Activated CD4-positive, CD25-positive, alpha-beta regulatory T cell (primary cell): Measurements from ENCODE around the gene FSHR.

Source experiments
- DNase-seq, 4 experiments: peaks; one replicate each; lab custom pipeline; 2025; lab: John Stamatoyannopoulos, UW

The FSHR gene

DNA sequence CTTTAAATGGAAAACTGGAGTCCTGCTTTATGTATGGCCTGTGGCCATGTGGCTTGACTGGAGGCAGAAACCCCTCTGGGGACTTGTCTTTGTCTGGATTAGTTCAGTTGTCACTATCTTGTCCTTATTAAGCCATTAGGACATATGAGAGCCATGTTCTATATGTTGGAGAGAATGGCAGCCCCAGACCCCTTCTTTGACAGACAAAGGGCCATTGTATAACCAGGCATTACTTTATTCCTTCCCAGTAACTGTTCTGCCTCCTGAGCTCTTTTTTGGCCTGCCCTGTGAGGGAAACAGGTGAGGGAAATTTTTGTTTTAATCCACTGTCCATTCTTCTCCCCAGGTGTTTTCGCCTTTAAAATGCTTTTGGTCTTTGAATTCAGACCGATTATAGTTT is 43.3 kb downstream of the FSHR start:
- no peak for DNase-seq

DNA sequence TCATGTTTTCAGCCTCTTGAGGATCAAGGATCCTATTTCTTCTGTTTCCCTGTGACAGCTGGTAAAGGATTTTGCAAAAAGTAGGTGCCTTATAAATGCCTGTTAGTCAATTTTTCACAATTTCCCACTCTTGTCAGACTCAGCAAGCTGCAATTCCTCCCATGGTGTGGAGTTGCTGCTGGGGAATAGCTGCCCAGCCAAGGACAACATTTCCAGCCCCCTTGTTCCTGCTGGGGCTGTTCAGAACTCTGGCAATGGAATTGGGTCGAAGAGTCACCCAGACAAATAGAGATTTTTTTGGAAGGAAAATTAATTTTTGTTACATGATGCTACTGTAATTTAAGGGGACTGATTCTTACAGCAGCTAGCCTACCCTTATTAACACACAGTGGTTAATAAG is 43.7 kb downstream of the FSHR start:
- no peak for DNase-seq

DNA sequence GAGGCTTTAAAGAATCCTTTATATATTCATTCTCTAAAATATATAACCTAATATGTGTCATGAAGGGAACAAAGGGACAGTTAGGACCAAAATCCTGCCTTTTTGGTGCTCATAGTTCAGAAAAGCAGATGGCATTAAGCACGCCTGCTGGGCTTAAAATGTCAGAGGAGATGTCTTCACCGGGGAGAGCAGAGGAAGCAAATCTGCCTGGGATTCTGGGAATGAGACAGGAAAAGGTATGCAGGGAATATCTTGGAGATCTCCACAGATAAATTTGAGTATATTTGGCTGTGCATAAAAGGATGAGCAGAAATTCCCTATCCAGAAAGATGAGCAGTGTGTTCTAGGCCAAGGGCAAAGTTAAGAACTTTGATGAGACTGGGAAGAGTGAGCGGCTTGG is 45.5 kb downstream of the FSHR start:
- DNase-seq, result no peak

- no peak for DNase-seq
Measured at GRCh38 chr2:49108436-49108835, 45.9 kb downstream of the FSHR start.

DNA sequence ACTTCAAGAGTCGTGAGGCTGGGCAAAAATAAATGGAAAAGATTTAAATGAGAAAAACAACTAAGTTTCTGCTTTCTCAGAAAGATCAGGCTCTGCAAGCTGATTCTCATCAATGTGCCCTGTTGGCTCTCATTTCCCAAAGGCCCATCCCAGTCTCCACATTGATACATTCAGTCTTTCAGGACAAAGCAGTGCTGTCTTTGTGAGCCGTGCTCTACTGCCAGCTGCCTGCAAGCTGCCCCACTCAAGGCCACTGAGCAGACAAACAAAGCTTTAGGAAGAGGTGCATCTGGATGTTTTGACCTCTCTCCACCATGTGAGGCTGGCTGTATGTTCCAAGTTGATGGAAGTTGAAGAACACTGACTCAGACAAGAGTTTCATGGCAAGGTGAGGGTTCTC is 48.8 kb downstream of the FSHR start:
- no peak for DNase-seq

DNA sequence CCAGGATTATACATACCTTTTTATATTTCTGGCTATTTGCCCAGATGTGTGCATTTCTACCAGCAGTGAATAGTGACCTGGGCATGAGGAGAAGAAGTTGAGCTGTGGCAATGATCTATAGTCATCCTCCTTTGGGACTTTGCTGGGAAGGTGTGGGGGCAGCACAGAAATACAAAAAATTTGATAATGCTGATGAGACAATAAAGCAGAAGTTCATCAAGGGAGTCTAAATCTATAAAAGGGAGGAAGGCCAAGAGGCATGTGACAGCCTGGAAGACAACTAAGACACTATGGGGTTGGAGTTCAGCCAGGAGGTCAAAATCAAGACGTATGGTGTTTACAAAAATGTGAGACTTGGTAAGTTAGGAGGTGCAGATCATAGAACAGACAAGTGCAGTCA is 52.2 kb downstream of the FSHR start:
- no peak for DNase-seq

DNA sequence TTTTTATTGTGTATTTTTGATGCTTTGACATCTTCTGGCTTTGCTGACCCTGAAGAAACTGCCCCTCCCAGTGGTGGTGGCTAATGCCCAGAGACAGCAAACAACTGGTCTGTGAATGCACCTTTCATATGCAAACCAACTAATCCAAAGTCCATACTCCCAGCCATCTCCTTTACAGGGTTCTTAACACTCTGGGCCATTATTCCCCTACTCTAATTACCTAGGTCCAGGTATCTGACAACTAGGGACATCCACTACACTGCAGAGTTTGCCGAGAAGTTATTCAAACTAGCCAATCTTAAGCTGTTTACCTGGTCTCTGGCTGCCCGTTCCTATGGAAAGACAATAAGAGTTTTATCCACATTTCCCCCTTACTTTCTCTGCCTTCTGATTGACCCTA is 73.6 kb downstream of the FSHR start:
- no peak for DNase-seq

DNA sequence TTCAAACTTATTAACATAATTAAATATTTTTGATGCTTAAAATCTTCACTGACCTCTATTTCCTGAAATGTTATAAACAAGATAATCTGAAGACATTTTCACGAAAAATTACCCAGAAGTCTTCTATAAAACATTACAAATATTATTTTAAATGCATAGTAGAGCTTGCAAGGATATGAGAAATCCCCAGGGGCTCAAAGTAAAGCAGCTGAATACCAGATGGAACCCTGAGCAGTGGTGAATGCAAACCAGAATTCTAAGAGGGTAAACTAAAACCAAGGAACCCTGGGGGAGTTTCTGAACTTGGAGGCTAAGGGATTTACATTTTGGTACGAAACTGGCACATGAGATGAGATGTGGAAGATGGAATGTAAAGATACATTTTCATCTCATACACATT is 83.6 kb downstream of the FSHR start:
- no peak for DNase-seq

- DNase-seq, result no peak
Measured at GRCh38 chr2:49069829-49070228, 84.5 kb downstream of the FSHR start.

DNA sequence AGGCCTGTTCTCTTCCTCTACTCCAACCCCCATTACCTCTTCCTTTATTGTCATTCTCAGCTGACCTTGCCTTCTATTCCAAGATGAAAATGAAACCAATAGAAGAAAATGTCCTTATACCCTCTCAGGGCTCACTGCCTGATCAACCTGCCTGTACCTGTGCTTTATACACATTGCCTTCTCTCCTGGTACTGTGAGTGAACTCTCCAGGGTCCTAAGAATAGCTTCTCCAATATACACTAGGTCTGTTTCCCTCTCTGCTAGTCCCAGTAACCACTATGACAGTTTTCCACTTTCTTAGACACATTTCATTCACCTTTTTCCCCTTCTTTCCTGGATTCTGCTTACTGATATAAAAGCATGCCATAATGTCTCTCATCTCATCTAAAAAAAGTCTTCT is 85.7 kb downstream of the FSHR start:
- DNase-seq, result no peak

DNA sequence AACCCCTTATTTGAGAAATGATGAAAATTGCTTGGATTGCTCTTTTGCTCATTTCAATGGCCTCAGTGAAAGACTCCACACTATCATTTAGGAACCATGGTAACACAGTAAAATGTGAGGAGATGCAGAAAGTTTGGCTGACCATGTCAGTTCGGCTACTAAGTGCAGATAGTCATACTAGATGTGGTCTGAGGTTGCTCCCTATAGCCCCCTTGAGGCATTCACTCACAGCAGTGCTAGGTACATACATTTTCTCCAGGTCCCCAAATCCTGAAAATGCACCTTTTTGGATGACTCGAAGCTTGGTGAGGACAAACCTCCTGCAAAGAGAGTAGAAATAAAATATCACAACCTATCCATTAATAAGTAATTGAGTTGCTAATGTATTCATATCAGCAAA is 86.3 kb downstream of the FSHR start:
- DNase-seq, result no peak

- DNase-seq, result no peak
Measured at GRCh38 chr2:49053156-49053555, 101.2 kb downstream of the FSHR start.

- DNase-seq, result no peak
Measured at GRCh38 chr2:49050265-49050664, 104.0 kb downstream of the FSHR start.

DNA sequence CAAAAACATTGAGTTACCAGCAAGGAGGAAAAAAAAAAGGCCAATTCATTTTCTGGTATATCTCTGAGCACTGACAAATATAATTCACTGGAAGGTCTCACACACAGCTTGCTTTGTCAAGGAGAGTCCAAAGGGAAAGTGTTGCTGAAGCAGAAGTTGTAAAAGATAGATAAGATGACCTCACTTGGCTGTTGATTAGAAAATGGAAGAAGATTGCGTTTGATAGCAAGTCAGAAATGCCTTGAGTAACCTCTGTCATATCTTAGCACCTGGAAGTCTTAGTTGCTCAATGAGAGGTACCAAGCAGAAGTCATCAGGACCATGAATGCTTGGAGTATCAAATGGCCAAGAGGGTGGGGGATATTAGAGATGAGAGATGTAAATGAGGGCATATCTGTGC is 105.2 kb downstream of the FSHR start:
- DNase-seq, result no peak

- DNase-seq, result no peak
Measured at GRCh38 chr2:49045083-49045482, 109.2 kb downstream of the FSHR start.

- no peak for DNase-seq
Measured at GRCh38 chr2:49044350-49045079, 109.8 kb downstream of the FSHR start.

DNA sequence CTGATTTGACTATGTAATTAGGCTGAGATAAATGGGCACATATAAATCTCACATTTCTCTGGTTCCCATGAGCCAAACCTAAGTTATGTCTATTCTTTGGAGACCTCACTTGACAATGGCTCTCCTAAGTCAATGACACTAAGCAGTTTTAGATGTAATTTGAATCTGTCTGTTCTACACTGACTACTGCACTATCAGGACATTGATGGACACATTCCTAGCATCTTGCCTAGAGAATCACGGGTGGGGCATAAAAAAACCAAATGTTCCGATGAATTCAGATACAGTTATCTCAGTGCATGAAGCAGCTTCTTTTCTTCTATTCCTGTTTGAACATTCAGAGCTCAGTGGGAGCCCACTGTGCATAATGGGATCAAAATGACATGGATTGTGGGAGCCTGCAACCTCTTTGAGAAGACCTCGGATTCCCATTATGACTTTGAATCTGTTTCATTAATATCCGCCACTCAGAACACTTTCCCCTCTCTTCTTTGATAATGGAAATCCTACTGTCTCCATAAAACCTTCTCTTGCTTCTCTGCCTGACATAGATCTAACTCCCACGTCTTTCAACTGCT is 110.8 kb downstream of the FSHR start:
- DNase-seq, result no peak

DNA sequence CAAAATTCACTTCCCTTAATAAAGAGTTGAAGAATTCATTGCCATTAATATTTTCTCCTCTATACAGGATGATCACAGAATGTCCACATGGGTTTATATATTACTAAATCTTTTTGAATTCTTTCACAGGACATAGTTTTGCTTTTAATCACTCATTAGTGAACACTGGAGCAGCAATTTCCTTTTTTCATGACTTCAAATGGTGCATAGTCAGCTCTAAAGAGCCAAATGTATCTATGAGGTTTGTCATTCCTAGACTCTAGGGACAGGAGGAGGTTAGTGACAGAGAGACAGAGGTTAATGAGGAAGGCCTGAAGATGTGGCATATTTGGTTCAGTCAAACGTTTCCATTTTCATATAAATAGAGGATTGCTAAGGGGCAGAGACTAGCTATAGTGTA is 111.8 kb downstream of the FSHR start:
- no peak for DNase-seq

DNA sequence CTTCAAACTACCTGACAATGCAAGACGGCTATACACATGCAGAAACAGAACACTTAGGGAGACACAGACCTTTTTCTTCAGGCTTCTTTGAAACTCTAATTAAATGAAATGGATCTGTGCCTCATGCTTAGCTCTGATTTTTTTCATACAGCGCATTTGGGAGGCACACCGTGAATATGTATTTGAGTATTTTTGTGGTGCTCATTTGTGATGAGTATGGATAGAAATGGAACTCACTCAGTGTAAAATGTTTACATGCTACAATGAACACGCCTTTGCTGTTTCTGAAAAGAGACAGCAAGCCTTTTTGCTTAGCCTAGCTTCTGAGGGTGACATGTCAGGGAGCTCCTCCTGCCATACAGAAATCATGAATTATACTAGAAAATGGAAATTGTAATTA is 113.3 kb downstream of the FSHR start:
- DNase-seq, result no peak

- no peak for DNase-seq
Measured at GRCh38 chr2:49037197-49037596, 117.1 kb downstream of the FSHR start.

GRCh38 chr2:49035481-49035880 is 118.8 kb downstream of the FSHR start:
- no peak for DNase-seq

DNA sequence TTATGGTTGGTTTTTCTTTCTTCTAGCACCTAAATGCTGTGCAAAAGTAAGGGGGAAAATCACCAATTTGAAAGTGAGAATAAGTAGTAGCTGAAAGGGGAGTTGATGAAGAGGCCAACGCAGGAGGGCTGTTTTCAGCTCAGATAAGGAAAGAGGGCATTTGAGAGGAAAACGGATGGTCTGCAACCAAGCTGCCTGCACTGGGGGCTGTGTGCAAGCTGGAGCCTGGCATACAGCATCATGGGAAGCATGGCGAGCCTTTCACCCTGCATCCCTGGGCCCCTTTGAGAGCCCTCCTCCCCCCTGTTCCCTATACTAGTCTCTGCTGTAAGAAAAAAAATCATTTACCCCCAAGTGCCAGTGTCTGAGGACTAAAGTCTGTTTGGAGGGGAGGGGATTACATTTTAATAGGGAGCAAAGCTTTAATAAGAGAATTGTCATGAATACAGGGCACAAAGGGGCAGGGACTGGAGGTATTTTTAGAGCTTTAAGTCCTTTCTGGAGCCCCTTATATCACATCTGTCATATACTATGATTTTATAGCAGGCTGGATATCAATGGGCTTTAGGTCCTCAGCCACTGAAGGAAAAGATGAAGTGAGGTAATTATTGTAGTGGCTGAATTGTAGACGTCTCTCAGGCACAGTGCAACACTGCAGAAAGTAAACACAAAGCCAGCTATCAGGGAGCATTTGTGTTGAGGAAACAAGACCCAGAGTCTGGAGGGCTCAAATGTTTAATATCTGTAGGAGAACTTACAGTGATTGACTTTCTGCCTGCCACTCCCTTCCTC is 120.7 kb downstream of the FSHR start:
- no peak for DNase-seq

- DNase-seq, result no peak
Measured at GRCh38 chr2:49032936-49033335, 121.4 kb downstream of the FSHR start.
